ENCODE results near the gene SLC66A2. TPM values are rescaled to one million over a fixed set of nuclear protein-coding genes. Genes with fewer than 3 reads are reported as not detected.

Gene SLC66A2
- total and polyA plus RNA-seq, 2 donors (not counting 1 experiment from before 2014, with no cell fraction given), result 44.4 to 45.1 TPM

GRCh38 chr18:79941473-79942119 is 9.9 kb downstream of the SLC66A2 start:
- Histone ChIP-seq H3K4me3 (ENCODE audit: control extremely low read depth in 1 of 5, extremely low read depth in 1 of 5, insufficient read depth in 1 of 5, low read depth in 2 of 5, low read length in 4 of 5) (no peak overlapping the region), H3K79me2 (ENCODE audit: control insufficient read depth, insufficient read depth, low read length) (peaks cover 100% of the 10 kb centered on the region), H3K27ac (ENCODE audit: low read length in 2 of 2) (no peak overlapping the region), H3K9me3 (ENCODE audit: control extremely low read depth in 1 of 3, control insufficient read depth in 2 of 3, insufficient read depth in 1 of 3, low read length in 2 of 3) (peaks cover 0 to 13% (median 0%) of the 10 kb centered on the region in 3 donors), H4K20me1 (ENCODE audit: control insufficient read depth, insufficient read depth, low read length, poor library complexity, severe bottlenecking) (peaks cover 89% of the 10 kb centered on the region), H3K9ac (ENCODE audit: low read length) (no peak overlapping the region), H3K27me3 (replicated peaks in 1 of 4; ENCODE audit: control extremely low read depth in 1 of 4, control insufficient read depth in 3 of 4, insufficient read depth in 4 of 4, low read length in 3 of 4) (no peaks in the 10 kb centered on the region), H3K4me2 (replicated peaks; ENCODE audit: low read depth, low read length, poor library complexity, severe bottlenecking) (no peak overlapping the region), H3K36me3 (replicated peaks in 1 of 2; ENCODE audit: control extremely low read depth in 1 of 2, control insufficient read depth in 1 of 2, extremely low read depth in 1 of 2, insufficient read depth in 2 of 2, low read length in 1 of 2) (peaks cover 3 to 50% of the 10 kb centered on the region in 2 experiments), H3K4me1 (ENCODE audit: control insufficient read depth in 2 of 2, insufficient read depth in 2 of 2, low read length in 2 of 2) (peaks cover 10 to 15% of the 10 kb centered on the region in 2 donors), H2AFZ (ENCODE audit: insufficient read depth, low read depth, low read length, poor library complexity, severe bottlenecking) (no peak overlapping the region)
- no peak overlapping the region for H3K27ac Mint-ChIP-seq
- no peaks in the 10 kb centered on the region for H3K9me3 Mint-ChIP-seq (ENCODE audit: insufficient read depth)
- ChIA-PET POLR2A (interaction anchor here (0.6 kb wide), 1 partner anchor 9 kb away, joined by 3 read pairs; no protein-coding TSS in a partner anchor), CTCF (no interaction called here)
- H3K4me3 Mint-ChIP-seq, result no peak overlapping the region
- intact Hi-C loops (cut with micrococcal nuclease), result no loop called here
- DNase-seq (no peak), ATAC-seq (ENCODE audit: low read depth) (no peak)
- peaks cover 23% of the 10 kb centered on the region for H3K4me1 Mint-ChIP-seq
- TF ChIP-seq EZH2 (IDR thresholded peaks at IDR 0.05; ENCODE audit: borderline replicate concordance, insufficient read depth, low read depth, low read length, poor library complexity, severe bottlenecking) (no peak), CTCF (IDR thresholded peaks at IDR 0.05) (no peak)
- no peaks in the 10 kb centered on the region for H3K27me3 Mint-ChIP-seq
- WGBS (ENCODE audit: insufficient coverage), result 93% methylated on average over 13 of the region's 16 CpGs

- H3K27ac Mint-ChIP-seq, result no peak overlapping the region
- no peak overlapping the region for H2AFZ ChIP-seq (ENCODE audit: insufficient read depth, low read depth, low read length, poor library complexity, severe bottlenecking)
- DNase-seq (no peak), ATAC-seq (ENCODE audit: low read depth) (no peak)
- POLR2A ChIA-PET, result no interaction called here
- no peak overlapping the region for H3K27ac ChIP-seq (ENCODE audit: low read length in 2 of 2)
- intact Hi-C loops (cut with micrococcal nuclease), result no loop called here
- H3K4me1 ChIP-seq (ENCODE audit: control insufficient read depth in 2 of 2, insufficient read depth in 2 of 2, low read length in 2 of 2), result peaks cover 10 to 15% of the 10 kb centered on the region in 2 donors
- H3K4me2 ChIP-seq (replicated peaks; ENCODE audit: low read depth, low read length, poor library complexity, severe bottlenecking), result no peak overlapping the region
- no peak overlapping the region for H3K4me3 ChIP-seq (ENCODE audit: control extremely low read depth in 1 of 5, extremely low read depth in 1 of 5, insufficient read depth in 1 of 5, low read depth in 2 of 5, low read length in 4 of 5)
- no peak overlapping the region for H3K4me3 Mint-ChIP-seq
- H3K9me3 Mint-ChIP-seq (ENCODE audit: insufficient read depth), result peaks cover 3% of the 10 kb centered on the region
- H3K9ac ChIP-seq (ENCODE audit: low read length), result no peak overlapping the region
- H4K20me1 ChIP-seq (ENCODE audit: control insufficient read depth, insufficient read depth, low read length, poor library complexity, severe bottlenecking), result peaks cover 89% of the 10 kb centered on the region
- H3K4me1 Mint-ChIP-seq, result peaks cover 17% of the 10 kb centered on the region
- WGBS (ENCODE audit: insufficient coverage), result 97% methylated on average over 17 of the region's 17 CpGs
- peaks cover 100% of the 10 kb centered on the region for H3K79me2 ChIP-seq (ENCODE audit: control insufficient read depth, insufficient read depth, low read length)
- H3K27me3 ChIP-seq (replicated peaks in 1 of 4; ENCODE audit: control extremely low read depth in 1 of 4, control insufficient read depth in 3 of 4, insufficient read depth in 4 of 4, low read length in 3 of 4), result no peaks in the 10 kb centered on the region
- H3K27me3 Mint-ChIP-seq, result no peaks in the 10 kb centered on the region
- CTCF ChIA-PET, result no interaction called here
- peaks cover 3 to 49% of the 10 kb centered on the region in 2 experiments for H3K36me3 ChIP-seq (replicated peaks in 1 of 2; ENCODE audit: control extremely low read depth in 1 of 2, control insufficient read depth in 1 of 2, extremely low read depth in 1 of 2, insufficient read depth in 2 of 2, low read length in 1 of 2)
- H3K9me3 ChIP-seq (ENCODE audit: control extremely low read depth in 1 of 3, control insufficient read depth in 2 of 3, insufficient read depth in 1 of 3, low read length in 2 of 3), result peaks cover 0 to 17% (median under 1%) of the 10 kb centered on the region in 3 donors
- TF ChIP-seq CTCF (IDR thresholded peaks at IDR 0.05), result no peak
- TF ChIP-seq EZH2 (IDR thresholded peaks at IDR 0.05; ENCODE audit: borderline replicate concordance, insufficient read depth, low read depth, low read length, poor library complexity, severe bottlenecking), result no peak
These were observed 10.5 kb downstream of the SLC66A2 start for GRCh38 chr18:79940814-79941472.

Measured in B cell (primary cell).